HG03103 (cell line): Measurements from ENCODE around the gene VTI1A.

Source experiments
- ATAC-seq: cut with Tn5 transposase; IDR thresholded peaks from one replicate; pipeline ENCODE4 v1.9.1; 2021; ENCODE audit warnings: low read depth; ENCODE audit not compliant: unreplicated experiment

The VTI1A gene

GRCh38 chr10:112502536-112502935 lies 55.5 kb downstream of the VTI1A start:
- no peak for ATAC-seq

- no peak for ATAC-seq
Observed at GRCh38 chr10:112503643-112504042, 56.6 kb downstream of the VTI1A start.

- no peak for ATAC-seq
Observed at GRCh38 chr10:112507046-112507445, 60.0 kb downstream of the VTI1A start.

GRCh38 chr10:112507988-112508387 lies 61.0 kb downstream of the VTI1A start:
- no peak for ATAC-seq

- no peak for ATAC-seq
Observed at GRCh38 chr10:112509558-112510291, 62.7 kb downstream of the VTI1A start.

GRCh38 chr10:112510384-112510783 lies 63.4 kb downstream of the VTI1A start:
- ATAC-seq, result no peak

- no peak for ATAC-seq
Observed at GRCh38 chr10:112512294-112512693, 65.3 kb downstream of the VTI1A start.

GRCh38 chr10:112515126-112515525 lies 68.1 kb downstream of the VTI1A start:
- ATAC-seq, result no peak

- no peak for ATAC-seq
Observed at GRCh38 chr10:112515852-112516251, 68.8 kb downstream of the VTI1A start.

GRCh38 chr10:112517451-112517862 lies 70.4 kb downstream of the VTI1A start:
- ATAC-seq, result no peak

- no peak for ATAC-seq
Observed at GRCh38 chr10:112519133-112519761, 72.2 kb downstream of the VTI1A start.

GRCh38 chr10:112520914-112521313 lies 73.9 kb downstream of the VTI1A start:
- ATAC-seq, result no peak

- ATAC-seq, result no peak
Observed at GRCh38 chr10:112524641-112525040, 77.6 kb downstream of the VTI1A start.

- ATAC-seq, result no peak
Observed at GRCh38 chr10:112525200-112525599, 78.2 kb downstream of the VTI1A start.

GRCh38 chr10:112526139-112526538 lies 79.1 kb downstream of the VTI1A start:
- ATAC-seq, result peak; percentile 75

- ATAC-seq, result no peak
Observed at GRCh38 chr10:112526906-112527305, 79.9 kb downstream of the VTI1A start.

GRCh38 chr10:112528235-112528634 lies 81.2 kb downstream of the VTI1A start:
- no peak for ATAC-seq

GRCh38 chr10:112531421-112531820 lies 84.4 kb downstream of the VTI1A start:
- no peak for ATAC-seq

GRCh38 chr10:112532189-112532588 lies 85.2 kb downstream of the VTI1A start:
- ATAC-seq, result peak; percentile 98

GRCh38 chr10:112532956-112533355 lies 85.9 kb downstream of the VTI1A start:
- no peak for ATAC-seq

GRCh38 chr10:112533916-112534315 lies 86.9 kb downstream of the VTI1A start:
- no peak for ATAC-seq

- peak; percentile 47 for ATAC-seq
Observed at GRCh38 chr10:112535531-112535951, 88.5 kb downstream of the VTI1A start.
